GM12878 (cell line): ENCODE measurements around the gene TUBGCP3. TPM values are rescaled to one million over a fixed set of nuclear protein-coding genes. Genes with fewer than 3 reads are reported as not detected.

Experiments
- ATAC-seq: fragments of 200-7000 bp; cut with Tn5 transposase; 3 replicates; pipeline ENCODE4 v1.9.1; 2020; ENCODE audit warnings: mild to moderate bottlenecking, moderate library complexity
- BruUV-seq: library from RNA; stranded (reverse); fragments of 400-500 nt; replicated peaks from 2 replicates; lab custom pipeline; 2021; lab: Mats Ljungman, UMichigan
- CTCF ChIA-PET: fragments of 300-600 bp; sonication (Branson Sonifier 250); formaldehyde crosslinking; extraction: SDS; loops from one replicate; lab custom pipeline; 2021; ENCODE audit warnings: inconsistent platforms; lab: Yijun Ruan, JAX
- POLR2A ChIA-PET: fragments of 350-600 bp; formaldehyde crosslinking; extraction: SDS; loops from one replicate; lab custom pipeline; 2021; ENCODE audit warnings: inconsistent platforms; lab: Charles Lee
- RAD21 ChIA-PET: fragments of 300-600 bp; sonication (Branson Sonifier 250); formaldehyde crosslinking; loops from one replicate; lab custom pipeline; 2023; ENCODE audit warnings: antibody characterized with exemption; ENCODE audit not compliant: unreplicated experiment; lab: Charles Lee
- SMC1A ChIA-PET: fragments of 300-600 bp; sonication (Branson Sonifier 250); formaldehyde crosslinking; loops from one replicate; lab custom pipeline; 2023; ENCODE audit not compliant: unreplicated experiment, uncharacterized antibody; lab: Charles Lee
- DNase-seq: peaks from one replicate; pipeline ENCODE4 v3.0.0-alpha.2; 2011; ENCODE audit warnings: low read depth, low spot score
- FAIRE-seq: peaks from 3 replicates; lab custom pipeline; 2011; peaks lifted over from hg19 to GRCh38; lab: Jason Lieb, UNC
- H2AFZ ChIP-seq: 2 replicates; pipeline ENCODE4 v1.6.0; 2011; ENCODE audit warnings: low read depth, low read length, control low read depth; ENCODE audit not compliant: control insufficient read depth
- H3K27ac ChIP-seq: 2 replicates; pipeline ENCODE4 v1.5.1; 2011; ENCODE audit warnings: control low read depth; ENCODE audit not compliant: control insufficient read depth, insufficient read depth
- H3K27me3 ChIP-seq, 2 experiments: replicated peaks in 1 of 2; 2 replicates each; pipeline versions ENCODE4 v1.6.0 to v1.6.1; 2011; ENCODE audit warnings: low read length in 1 of 2; ENCODE audit not compliant: control insufficient read depth in 2 of 2, insufficient read depth in 2 of 2
- H3K36me3 ChIP-seq, 2 experiments: 2 replicates each; pipeline ENCODE4 v1.5.1; 2011; ENCODE audit warnings: low read length in 1 of 2; ENCODE audit not compliant: control insufficient read depth in 2 of 2, insufficient read depth in 2 of 2
- H3K4me1 ChIP-seq: 2 replicates; pipeline ENCODE4 v1.6.1; 2011; ENCODE audit warnings: mild to moderate bottlenecking, low read length, moderate library complexity, mixed read lengths; ENCODE audit not compliant: control insufficient read depth, insufficient read depth
- H3K4me2 ChIP-seq: 2 replicates; pipeline ENCODE4 v1.6.0; 2011; ENCODE audit warnings: control low read depth; ENCODE audit not compliant: control insufficient read depth, insufficient read depth
- H3K4me3 ChIP-seq: fragments of 200-600 bp; sonication (generic); 2 replicates; pipeline ENCODE4 v1.5.1; 2016
- H3K79me2 ChIP-seq: 2 replicates; pipeline ENCODE4 v1.6.0; 2011; ENCODE audit warnings: low read length; ENCODE audit not compliant: control insufficient read depth, insufficient read depth
- H3K9ac ChIP-seq: 2 replicates; pipeline ENCODE4 v1.8.0; 2011; ENCODE audit warnings: low read length, control low read depth, mixed read lengths; ENCODE audit not compliant: control insufficient read depth, insufficient read depth
- H3K9me3 ChIP-seq: replicated peaks from 3 replicates; pipeline ENCODE4 v1.5.1; 2011; ENCODE audit warnings: mild to moderate bottlenecking, low read length; ENCODE audit not compliant: control insufficient read depth, insufficient read depth
- H4K20me1 ChIP-seq: 2 replicates; pipeline ENCODE4 v1.6.0; 2011; ENCODE audit not compliant: control insufficient read depth, insufficient read depth
- ATF2 ChIP-seq: IDR thresholded peaks from 2 replicates; pipeline ENCODE4 v1.6.1; 2012; ENCODE audit warnings: low read length, inconsistent platforms
- CREB1 ChIP-seq: IDR thresholded peaks from 2 replicates; pipeline ENCODE4 v1.6.1; 2012; ENCODE audit warnings: low read depth, mild to moderate bottlenecking, inconsistent platforms
- EP300 ChIP-seq, 2 experiments: fragments of 150-350 bp in 1 of 2; IDR thresholded peaks; 2 replicates each; pipeline ENCODE4 v1.6.1; 2011 to 2012; ENCODE audit warnings: low read depth in 2 of 2, low read length in 2 of 2, borderline replicate concordance in 1 of 2, improper control_type of control experiment in 1 of 2, inconsistent platforms in 1 of 2; ENCODE audit not compliant: control insufficient read depth in 1 of 2
- ETV6 ChIP-seq, 2 experiments: fragments of 450-650 bp in 1 of 2; IDR thresholded peaks in 1 of 2; conservative IDR thresholded peaks in 1 of 2; 2 replicates each; pipeline ENCODE4 v1.6.1; 2014; ENCODE audit warnings: antibody characterized with exemption in 1 of 2, borderline replicate concordance in 1 of 2, low read depth in 1 of 2, mild to moderate bottlenecking in 1 of 2, moderate library complexity in 1 of 2
- IKZF1 ChIP-seq: fragments of 450-650 bp; conservative IDR thresholded peaks from 2 replicates; pipeline ENCODE4 v1.6.1; 2017; ENCODE audit warnings: antibody characterized with exemption, mild to moderate bottlenecking
- IKZF2 ChIP-seq, 2 experiments: fragments of 450-650 bp; IDR thresholded peaks; 2 replicates each; pipeline ENCODE4 v1.6.1; 2017; ENCODE audit warnings: mild to moderate bottlenecking in 2 of 2, moderate library complexity in 2 of 2
- IRF4 ChIP-seq: IDR thresholded peaks from 2 replicates; pipeline ENCODE4 v1.6.1; 2011; ENCODE audit warnings: low read depth, low read length
- IRF5 ChIP-seq: fragments of 450-650 bp; IDR thresholded peaks from 2 replicates; pipeline ENCODE4 v1.6.1; 2017; ENCODE audit warnings: borderline replicate concordance
- MTA3 ChIP-seq: IDR thresholded peaks from 2 replicates; pipeline ENCODE4 v1.6.1; 2012; ENCODE audit warnings: low read length, inconsistent platforms, borderline replicate concordance
- MXI1 ChIP-seq: fragments of 150-350 bp; IDR thresholded peaks from 2 replicates; pipeline ENCODE4 v1.6.1; 2011; ENCODE audit warnings: low read depth, mild to moderate bottlenecking, inconsistent platforms, low read length, improper control_type of control experiment
- MYB ChIP-seq: fragments of 150-350 bp; IDR thresholded peaks from 2 replicates; pipeline ENCODE4 v1.6.1; 2014; ENCODE audit warnings: mild to moderate bottlenecking, low read depth, low read length, borderline replicate concordance
- NR2C1 ChIP-seq: fragments of 450-650 bp; IDR thresholded peaks from 2 replicates; pipeline ENCODE4 v1.6.1; 2017; ENCODE audit warnings: antibody characterized with exemption, mild to moderate bottlenecking, moderate library complexity
- NR2F1 ChIP-seq: fragments of 450-650 bp; conservative IDR thresholded peaks from 2 replicates; pipeline ENCODE4 v1.6.1; 2017; ENCODE audit warnings: mild to moderate bottlenecking
- RUNX3 ChIP-seq: IDR thresholded peaks from 2 replicates; pipeline ENCODE4 v1.6.1; 2012; ENCODE audit warnings: low read length, inconsistent platforms
- SIX5 ChIP-seq: IDR thresholded peaks from 2 replicates; pipeline ENCODE4 v1.6.1; 2011; ENCODE audit warnings: mild to moderate bottlenecking, low read depth, low read length, moderate library complexity; ENCODE audit not compliant: severe bottlenecking
- STAT1 ChIP-seq: fragments of 450-650 bp; conservative IDR thresholded peaks from 2 replicates; pipeline ENCODE4 v1.6.1; 2014; ENCODE audit warnings: antibody characterized with exemption, mild to moderate bottlenecking
- SUZ12 ChIP-seq: fragments of 200-600 bp; sonication (generic); IDR thresholded peaks from one replicate; pipeline ENCODE4 v1.6.1; 2018; ENCODE audit warnings: antibody characterized with exemption, mild to moderate bottlenecking; ENCODE audit not compliant: unreplicated experiment
- USF2 ChIP-seq: IDR thresholded peaks from 2 replicates; pipeline ENCODE4 v1.6.1; 2011; ENCODE audit warnings: low read depth, low read length, improper control_type of control experiment, borderline replicate concordance
- WGBS: methylation state at CpG from one replicate; pipeline ENCODE4 v1.1.6; 2016; ENCODE audit warnings: low lambda C conversion rate; ENCODE audit not compliant: insufficient replicate concordance, insufficient coverage; ENCODE audit errors: missing lambda C conversion rate; 5-methylcytosine and 5-hydroxymethylcytosine counted together
- in situ Hi-C: fragments of 300-500 bp; cut with MboI; formaldehyde crosslinking; loops from 9 replicates; pipeline ENCODE4 v1.14.3; 2018; ENCODE audit warnings: mixed read lengths
- intact Hi-C: fragments of 100-400 bp; cut with micrococcal nuclease; formaldehyde crosslinking; loops from one replicate; pipeline ENCODE4 v1.14.2; 2022; ENCODE audit not compliant: unreplicated experiment
- polyA plus RNA-seq, 11 experiments: library from polyadenylated mRNA; depleted of rRNA in 4 of 11; unstranded in 6 of 11; stranded (reverse) in 5 of 11; fragments of >200 nt; fragmentation: Nextera tagmentation in 4 of 11; fragmentation: Illumina TruSeq in 1 of 11; extraction: Ambion mirVana in 4 of 11; extraction: Trizol in 1 of 11; gene quantifications; 1 replicate in 1 of 11; 2 replicates in 10 of 11; pipeline versions ENCODE4 v1.2.1 to v1.2.3, GENCODE V29; 2011 to 2016; ENCODE audit warnings: inconsistent platforms in 2 of 11, missing spikeins in 2 of 11, low read depth in 1 of 11
- total RNA-seq, 4 experiments: library from RNA; depleted of rRNA in 3 of 4; stranded (reverse); fragments of >200 nt in 3 of 4; fragmentation: Illumina TruSeq in 1 of 4; extraction: Trizol in 1 of 4; gene quantifications; 2 replicates each; pipeline versions ENCODE4 v1.2.1 to v1.2.3, GENCODE V29; 2013 to 2021

The TUBGCP3 gene
- total and polyA plus RNA-seq, 10 of the 15 experiments (the other 5 are each of a cell fraction or from before 2014, with no cell fraction given): 4.0 to 34.0 (median 22.6) TPM

- ChIA-PET POLR2A (no interaction called here), CTCF (interaction anchor here (0.6 kb wide), 1 partner anchor 343 kb away, joined by 3 read pairs; no protein-coding TSS in a partner anchor), RAD21 (no interaction called here), SMC1A (no interaction called here)
- intact Hi-C loops (no loop called here), in situ Hi-C loops (loop anchor here (25.0 kb wide), 1 partner anchor 1351 kb away; no protein-coding TSS in a partner anchor)
- H3K27ac ChIP-seq: no peak overlapping the region
- H3K9me3 ChIP-seq: no peaks in the 10 kb centered on the region
- no peak overlapping the region for H3K4me2 ChIP-seq
- WGBS: 0% methylated on average over 1 of the region's 1 CpG
- no peak for TF ChIP-seq MXI1
- no peak for TF ChIP-seq IRF5
- no peak for TF ChIP-seq STAT1
- TF ChIP-seq NR2C1: no peak
- no peak for TF ChIP-seq CREB1
- TF ChIP-seq RUNX3: no peak
- no peak for TF ChIP-seq EP300 (IDR thresholded peaks at IDR 0.05; ENCODE audit: borderline replicate concordance in 1 of 2, control insufficient read depth in 1 of 2, low read depth in 2 of 2, low read length in 2 of 2)
- TF ChIP-seq ETV6 (conservative IDR thresholded peaks at IDR 0.05 in 1 of 2, IDR thresholded peaks at IDR 0.05 in 1 of 2; ENCODE audit: borderline replicate concordance in 1 of 2, low read depth in 1 of 2): no peak
- TF ChIP-seq IKZF2 (IDR thresholded peaks at IDR 0.05): no peak
- TF ChIP-seq IKZF1: no peak
- TF ChIP-seq SIX5: no peak
- TF ChIP-seq NR2F1: no peak
- no peak for TF ChIP-seq SUZ12
- TF ChIP-seq ATF2: no peak
- no peak for TF ChIP-seq USF2
- no peak for TF ChIP-seq MYB
- no peak for TF ChIP-seq IRF4
- TF ChIP-seq MTA3: no peak
- no peaks in the 10 kb centered on the region for H3K36me3 ChIP-seq
- DNase-seq (no peak), FAIRE-seq (no peak), ATAC-seq (no peak)
- no peaks in the 10 kb centered on the region for H4K20me1 ChIP-seq
- H3K9ac ChIP-seq: no peak overlapping the region
- H3K4me1 ChIP-seq: no peaks in the 10 kb centered on the region
- H3K4me3 ChIP-seq: no peak overlapping the region
- H3K79me2 ChIP-seq: no peaks in the 10 kb centered on the region
- H2AFZ ChIP-seq: no peak overlapping the region
- H3K27me3 ChIP-seq: no peaks in the 10 kb centered on the region
- no TSS peak for BruUV-seq
These were observed 149.9 kb downstream of the TUBGCP3 start for GRCh38 chr13:112438094-112438493.
